Keratinocyte (primary cell): ENCODE data around the gene UBE2E1.

ENCODE experiments used
- EZH2 ChIP-seq: IDR thresholded peaks from one replicate; pipeline ENCODE4 v1.6.1; 2012; ENCODE audit warnings: inconsistent platforms, mild to moderate bottlenecking, low read length, moderate library complexity
- TF ChIP-seq, protein P1 (sequence below), 3 experiments: IDR thresholded peaks in 1 of 3; conservative IDR thresholded peaks in 1 of 3; optimal IDR thresholded peaks in 1 of 3; 2 replicates in 2 of 3; 3 replicates in 1 of 3; pipeline versions ENCODE3 to v1.5.1; 2011; ENCODE audit warnings: low read length in 3 of 3, mild to moderate bottlenecking in 3 of 3, moderate library complexity in 2 of 3, control low read depth in 1 of 3, inconsistent platforms in 1 of 3; ENCODE audit not compliant: insufficient read depth in 2 of 3; ENCODE audit errors: extremely low read depth in 1 of 3

DNA sequence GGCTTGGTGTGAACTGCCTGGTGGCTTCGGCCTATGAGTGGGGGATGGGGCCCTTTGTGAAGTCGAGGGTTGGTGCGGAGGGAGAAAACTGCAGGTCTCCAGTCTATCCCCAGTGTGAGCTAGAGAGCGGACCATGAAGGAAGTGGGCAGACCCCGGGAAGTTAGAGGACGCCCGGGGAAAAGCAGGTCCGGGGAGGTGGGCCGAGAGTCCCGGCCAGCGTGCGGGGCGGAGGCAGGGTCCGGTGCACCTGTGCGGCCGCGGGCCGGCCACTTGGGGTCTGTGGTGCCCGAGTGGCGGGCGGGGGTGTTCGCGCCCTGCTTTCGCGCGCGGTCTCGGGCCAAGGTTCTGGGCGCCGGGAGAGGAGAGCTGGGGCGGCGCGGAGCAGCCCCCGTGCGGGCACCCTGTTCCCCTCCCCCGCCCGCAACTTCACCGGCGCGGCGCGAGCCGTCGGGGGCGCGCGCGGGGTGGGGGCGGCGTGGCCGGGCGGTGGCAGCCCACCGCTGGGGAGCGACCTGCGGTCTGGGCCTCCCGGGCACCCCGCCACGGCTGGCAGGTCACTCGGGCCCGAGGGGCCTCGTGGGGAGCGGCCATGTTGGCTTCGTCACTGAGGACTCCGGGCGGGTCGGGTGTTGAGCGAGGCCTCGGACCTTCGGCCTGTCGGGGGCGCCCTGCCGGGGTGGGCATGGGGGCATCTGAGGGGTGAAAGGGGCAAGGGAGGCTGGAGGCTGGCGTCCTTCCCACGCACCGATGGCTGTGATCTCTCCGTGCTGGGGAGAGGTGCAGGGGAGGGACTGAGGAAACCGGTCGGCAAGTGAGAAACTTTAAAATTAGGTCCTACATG, 4.8 kb downstream of the UBE2E1 start:
- TF ChIP-seq, protein P1, sequence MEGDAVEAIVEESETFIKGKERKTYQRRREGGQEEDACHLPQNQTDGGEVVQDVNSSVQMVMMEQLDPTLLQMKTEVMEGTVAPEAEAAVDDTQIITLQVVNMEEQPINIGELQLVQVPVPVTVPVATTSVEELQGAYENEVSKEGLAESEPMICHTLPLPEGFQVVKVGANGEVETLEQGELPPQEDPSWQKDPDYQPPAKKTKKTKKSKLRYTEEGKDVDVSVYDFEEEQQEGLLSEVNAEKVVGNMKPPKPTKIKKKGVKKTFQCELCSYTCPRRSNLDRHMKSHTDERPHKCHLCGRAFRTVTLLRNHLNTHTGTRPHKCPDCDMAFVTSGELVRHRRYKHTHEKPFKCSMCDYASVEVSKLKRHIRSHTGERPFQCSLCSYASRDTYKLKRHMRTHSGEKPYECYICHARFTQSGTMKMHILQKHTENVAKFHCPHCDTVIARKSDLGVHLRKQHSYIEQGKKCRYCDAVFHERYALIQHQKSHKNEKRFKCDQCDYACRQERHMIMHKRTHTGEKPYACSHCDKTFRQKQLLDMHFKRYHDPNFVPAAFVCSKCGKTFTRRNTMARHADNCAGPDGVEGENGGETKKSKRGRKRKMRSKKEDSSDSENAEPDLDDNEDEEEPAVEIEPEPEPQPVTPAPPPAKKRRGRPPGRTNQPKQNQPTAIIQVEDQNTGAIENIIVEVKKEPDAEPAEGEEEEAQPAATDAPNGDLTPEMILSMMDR (optimal IDR thresholded peaks at IDR 0.05 in 1 of 3, IDR thresholded peaks at IDR 0.05 in 1 of 3, conservative IDR thresholded peaks at IDR 0.05 in 1 of 3; ENCODE audit: extremely low read depth in 1 of 3, insufficient read depth in 2 of 3, low read length in 3 of 3), result peak in 1 of 3 experiments; percentile 32
- TF ChIP-seq EZH2, result no peak
